ENCODE data around the gene GPR4. TPM values are rescaled to one million over a fixed set of nuclear protein-coding genes. Genes with fewer than 3 reads are reported as not detected.

Gene GPR4
- total RNA-seq, 4 donors from 2014 or later = 3.6 to 9.4 (median 5.6) TPM

- Histone ChIP-seq H3K9me3 (no peaks in the 10 kb centered on the region), H3K27ac (no peak overlapping the region), H3K36me3 (no peaks in the 10 kb centered on the region), H3K4me3 (replicated peaks in 1 of 3) (no peak overlapping the region), H3K4me1 (peaks cover 0 to 10% of the 10 kb centered on the region in 2 donors), H3K27me3 (no peaks in the 10 kb centered on the region)
- TF ChIP-seq POLR2A (IDR thresholded peaks at IDR 0.05) (no peak), CTCF (IDR thresholded peaks at IDR 0.05) (no peak)
- intact Hi-C loops (cut with DNase I) = no loop called here
- no peak for DNase-seq
- WGBS, 2 donors = 82 to 92% methylated on average over 4 of the region's 4 CpGs
Observed at GRCh38 chr19:45589768-45590167, 12.2 kb downstream of the GPR4 start.

- Histone ChIP-seq H3K9me3 (no peaks in the 10 kb centered on the region), H3K36me3 (no peaks in the 10 kb centered on the region), H3K27me3 (no peaks in the 10 kb centered on the region), H3K27ac (peak overlapping the region in 1 of 3 donors; percentile 36), H3K4me1 (peaks cover 5 to 17% of the 10 kb centered on the region in 2 donors), H3K4me3 (replicated peaks in 1 of 3) (no peak overlapping the region)
- intact Hi-C loops (cut with DNase I) = no loop called here
- TF ChIP-seq CTCF (IDR thresholded peaks at IDR 0.05) (no peak), POLR2A (IDR thresholded peaks at IDR 0.05) (no peak)
- 60 to 72% methylated on average over 4 of the region's 4 CpGs for WGBS, 2 donors
- no peak for DNase-seq
Observed at GRCh38 chr19:45587873-45588272, 14.1 kb downstream of the GPR4 start.

GRCh38 chr19:45585158-45585577 is 16.8 kb downstream of the GPR4 start:
- no peak for DNase-seq
- intact Hi-C loops (cut with DNase I) = no loop called here
- Histone ChIP-seq H3K4me1 (peaks cover 5 to 11% of the 10 kb centered on the region in 2 donors), H3K36me3 (no peaks in the 10 kb centered on the region), H3K4me3 (replicated peaks in 1 of 3) (peak overlapping the region in 1 of 3 donors; percentile 63), H3K9me3 (no peaks in the 10 kb centered on the region), H3K27ac (peak overlapping the region; percentile 78 to 97 (median 94)), H3K27me3 (no peaks in the 10 kb centered on the region)
- TF ChIP-seq CTCF (IDR thresholded peaks at IDR 0.05) = no peak
- TF ChIP-seq POLR2A (IDR thresholded peaks at IDR 0.05) = no peak
- 22 to 28% methylated on average over 7 of the region's 7 CpGs for WGBS, 2 donors

GRCh38 chr19:45584332-45585157 is 17.5 kb downstream of the GPR4 start, which contains the start of gene OPA3:
TSS of gene OPA3 (minus strand) at chr19:45584802. CDS start at chr19:45584764, 38 bp downstream.
- H3K27me3 ChIP-seq = no peaks in the 10 kb centered on the region
- no peaks in the 10 kb centered on the region for H3K9me3 ChIP-seq
- DNase-seq = peak; percentile 100
- H3K4me1 ChIP-seq = peaks cover 5 to 11% of the 10 kb centered on the region in 2 donors
- H3K27ac ChIP-seq = peak within 1 kb of the TSS; percentile 85 to 97 (median 94)
- intact Hi-C loops (cut with DNase I) = no loop called here
- TF ChIP-seq POLR2A (IDR thresholded peaks at IDR 0.05) = peak in 1 of 2 donors; percentile 73
- peak in 1 of 6 experiments; percentile 19 for TF ChIP-seq CTCF (IDR thresholded peaks at IDR 0.05)
- peak within 1 kb of the TSS; percentile 51 to 79 (median 63) for H3K4me3 ChIP-seq (replicated peaks in 1 of 3)
- 0 to 1% methylated on average over 45 to 60 of the region's 63 CpGs for WGBS, 2 donors
- no peaks in the 10 kb centered on the region for H3K36me3 ChIP-seq

- no peak overlapping the region for H3K4me3 ChIP-seq (replicated peaks in 1 of 3)
- no peak for TF ChIP-seq POLR2A (IDR thresholded peaks at IDR 0.05)
- no peak for TF ChIP-seq CTCF (IDR thresholded peaks at IDR 0.05)
- no peaks in the 10 kb centered on the region for H3K9me3 ChIP-seq
- H3K36me3 ChIP-seq = no peaks in the 10 kb centered on the region
- H3K27me3 ChIP-seq = no peaks in the 10 kb centered on the region
- WGBS, 2 donors = 93 to 94% methylated on average over 7 of the region's 7 CpGs
- H3K4me1 ChIP-seq = peaks cover 5 to 11% of the 10 kb centered on the region in 2 donors
- H3K27ac ChIP-seq = no peak overlapping the region
- DNase-seq = no peak
- intact Hi-C loops (cut with DNase I) = no loop called here
Observed at GRCh38 chr19:45581576-45581975, 20.4 kb downstream of the GPR4 start.

Data from thyroid gland (tissue), 4 donors.